ENCODE data around the gene ANK2.

The ANK2 gene

DNA sequence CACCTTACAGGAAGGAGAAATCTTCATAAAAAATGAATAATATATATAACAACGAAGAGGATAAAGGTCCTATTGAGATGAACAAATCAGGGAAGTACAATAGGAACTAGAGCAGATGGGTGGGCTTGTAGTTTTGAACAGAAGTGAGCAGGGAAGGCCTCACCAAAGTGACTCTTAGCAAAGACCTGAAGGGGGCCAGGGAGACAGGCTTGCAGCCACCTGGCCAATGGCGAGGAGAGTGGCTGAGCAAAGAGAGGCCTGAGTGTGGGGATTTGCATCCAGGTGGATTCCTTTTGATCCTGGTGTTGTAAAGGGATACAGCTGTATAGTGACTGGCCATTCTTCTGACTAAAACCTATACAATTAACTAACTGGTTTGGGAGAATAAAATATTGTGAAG, 358.0 kb downstream of the ANK2 start:
- TF ChIP-seq POLR2AphosphoS5 (IDR thresholded peaks at IDR 0.05; ENCODE audit: low read depth) (no peak), REST (IDR thresholded peaks at IDR 0.05; ENCODE audit: insufficient replicate concordance, low read depth) (no peak), GABPA (IDR thresholded peaks at IDR 0.05; ENCODE audit: low read depth) (no peak), SPI1 (IDR thresholded peaks at IDR 0.05; ENCODE audit: borderline replicate concordance, low read depth) (no peak), CTCF (IDR thresholded peaks at IDR 0.05; ENCODE audit: insufficient read depth, low read length) (no peak)
- DNase-seq (ENCODE audit: low read depth in 1 of 2, low spot score in 1 of 2), result no peak
- H3K27me3 ChIP-seq (ENCODE audit: insufficient read depth, poor library complexity, severe bottlenecking), result no peaks in the 10 kb centered on the region
- H3K4me3 ChIP-seq (replicated peaks; ENCODE audit: insufficient read depth, low read length), result no peak overlapping the region
- H3K27ac ChIP-seq (replicated peaks), result no peak overlapping the region

GRCh38 chr4:113409181-113409580, 359.7 kb downstream of the ANK2 start:
- Histone ChIP-seq H3K4me3 (replicated peaks; ENCODE audit: insufficient read depth, low read length) (no peak overlapping the region), H3K27ac (replicated peaks) (no peak overlapping the region), H3K27me3 (ENCODE audit: insufficient read depth, poor library complexity, severe bottlenecking) (no peaks in the 10 kb centered on the region)
- TF ChIP-seq SPI1 (IDR thresholded peaks at IDR 0.05; ENCODE audit: borderline replicate concordance, low read depth) (no peak), REST (IDR thresholded peaks at IDR 0.05; ENCODE audit: insufficient replicate concordance, low read depth) (no peak), POLR2AphosphoS5 (IDR thresholded peaks at IDR 0.05; ENCODE audit: low read depth) (no peak), CTCF (IDR thresholded peaks at IDR 0.05; ENCODE audit: insufficient read depth, low read length) (no peak), GABPA (IDR thresholded peaks at IDR 0.05; ENCODE audit: low read depth) (no peak)
- no peak for DNase-seq (ENCODE audit: low read depth in 1 of 2, low spot score in 1 of 2)

GRCh38 chr4:113410686-113411085, 361.2 kb downstream of the ANK2 start:
- Histone ChIP-seq H3K27ac (replicated peaks) (no peak overlapping the region), H3K27me3 (ENCODE audit: insufficient read depth, poor library complexity, severe bottlenecking) (no peaks in the 10 kb centered on the region), H3K4me3 (replicated peaks; ENCODE audit: insufficient read depth, low read length) (no peak overlapping the region)
- TF ChIP-seq POLR2AphosphoS5 (IDR thresholded peaks at IDR 0.05; ENCODE audit: low read depth) (no peak), REST (IDR thresholded peaks at IDR 0.05; ENCODE audit: insufficient replicate concordance, low read depth) (no peak), CTCF (IDR thresholded peaks at IDR 0.05; ENCODE audit: insufficient read depth, low read length) (no peak), SPI1 (IDR thresholded peaks at IDR 0.05; ENCODE audit: borderline replicate concordance, low read depth) (no peak), GABPA (IDR thresholded peaks at IDR 0.05; ENCODE audit: low read depth) (no peak)
- no peak for DNase-seq (ENCODE audit: low read depth in 1 of 2, low spot score in 1 of 2)
